ENCODE measurements around the gene FBN3.
"Not testable (repeated sequence)": the region's sequence is repeated elsewhere in the genome, so short reads cannot be mapped to it uniquely, and the experiment has no call there.

FBN3 gene

GRCh38 chr19:8115805-8116396, 33.5 kb downstream of the FBN3 start:
- no peak for DNase-seq

GRCh38 chr19:8113017-8113416, 36.4 kb downstream of the FBN3 start:
- no peak for DNase-seq

GRCh38 chr19:8111376-8111775, 38.0 kb downstream of the FBN3 start:
- DNase-seq: no peak

GRCh38 chr19:8110931-8111330, 38.5 kb downstream of the FBN3 start:
- no peak for DNase-seq

- DNase-seq: no peak
Observed at GRCh38 chr19:8109890-8110662, 39.3 kb downstream of the FBN3 start.

- no peak for DNase-seq
Observed at GRCh38 chr19:8109455-8109854, 39.9 kb downstream of the FBN3 start.

- DNase-seq: no peak
Observed at GRCh38 chr19:8108560-8109445, 40.6 kb downstream of the FBN3 start.

- no peak for DNase-seq
Observed at GRCh38 chr19:8107301-8107903, 42.0 kb downstream of the FBN3 start.

- no peak for DNase-seq
Observed at GRCh38 chr19:8105471-8105870, 43.9 kb downstream of the FBN3 start.

GRCh38 chr19:8101910-8102309, 47.5 kb downstream of the FBN3 start:
- DNase-seq: not testable (repeated sequence)

- DNase-seq: no peak
Observed at GRCh38 chr19:8101311-8101710, 48.1 kb downstream of the FBN3 start.

- no peak for DNase-seq
Observed at GRCh38 chr19:8097681-8098567, 51.5 kb downstream of the FBN3 start.

- DNase-seq: no peak
Observed at GRCh38 chr19:8097198-8097597, 52.2 kb downstream of the FBN3 start.

GRCh38 chr19:8096071-8096470, 53.3 kb downstream of the FBN3 start:
- no peak for DNase-seq

GRCh38 chr19:8095354-8095886, 54.0 kb downstream of the FBN3 start:
- no peak for DNase-seq

GRCh38 chr19:8094336-8094735, 55.1 kb downstream of the FBN3 start:
- DNase-seq: no peak

GRCh38 chr19:8093740-8094139, 55.7 kb downstream of the FBN3 start:
- no peak for DNase-seq

- no peak for DNase-seq
Observed at GRCh38 chr19:8090950-8091349, 58.4 kb downstream of the FBN3 start.

GRCh38 chr19:8089664-8090601, 59.5 kb downstream of the FBN3 start:
- DNase-seq: no peak

GRCh38 chr19:8088752-8089663, 60.4 kb downstream of the FBN3 start:
- no peak for DNase-seq
